ENCODE results near the gene INTS11.
"Not testable (repeated sequence)": the region's sequence is repeated elsewhere in the genome, so short reads cannot be mapped to it uniquely, and the experiment has no call there.

INTS11 gene

DNA sequence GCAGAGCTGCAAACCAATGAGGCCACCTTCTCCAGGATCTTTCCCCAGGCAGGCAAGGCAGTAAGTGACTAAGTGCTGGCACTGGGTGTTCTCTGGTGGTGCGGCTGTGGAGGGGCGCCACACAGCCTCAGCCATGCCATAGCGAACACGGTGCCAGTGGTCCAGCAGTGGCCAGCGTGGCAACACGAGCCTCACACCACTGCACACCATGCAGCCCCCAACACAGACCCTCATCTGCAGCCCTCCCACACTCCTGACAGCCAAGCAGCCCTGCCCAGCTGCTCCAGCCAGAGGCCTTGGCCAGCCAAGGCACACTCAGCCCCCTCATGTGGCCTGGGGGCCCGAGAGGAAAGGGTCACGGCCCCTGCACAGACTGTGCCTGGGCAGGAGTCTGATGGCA lies 3.0 kb downstream of the INTS11 start:
- Mint-ChIP-seq H3K4me1 (ENCODE audit: low read depth) (peaks cover 43% of the 10 kb centered on the region), H3K27me3 (no peaks in the 10 kb centered on the region), H3K27ac (no peak overlapping the region)

DNA sequence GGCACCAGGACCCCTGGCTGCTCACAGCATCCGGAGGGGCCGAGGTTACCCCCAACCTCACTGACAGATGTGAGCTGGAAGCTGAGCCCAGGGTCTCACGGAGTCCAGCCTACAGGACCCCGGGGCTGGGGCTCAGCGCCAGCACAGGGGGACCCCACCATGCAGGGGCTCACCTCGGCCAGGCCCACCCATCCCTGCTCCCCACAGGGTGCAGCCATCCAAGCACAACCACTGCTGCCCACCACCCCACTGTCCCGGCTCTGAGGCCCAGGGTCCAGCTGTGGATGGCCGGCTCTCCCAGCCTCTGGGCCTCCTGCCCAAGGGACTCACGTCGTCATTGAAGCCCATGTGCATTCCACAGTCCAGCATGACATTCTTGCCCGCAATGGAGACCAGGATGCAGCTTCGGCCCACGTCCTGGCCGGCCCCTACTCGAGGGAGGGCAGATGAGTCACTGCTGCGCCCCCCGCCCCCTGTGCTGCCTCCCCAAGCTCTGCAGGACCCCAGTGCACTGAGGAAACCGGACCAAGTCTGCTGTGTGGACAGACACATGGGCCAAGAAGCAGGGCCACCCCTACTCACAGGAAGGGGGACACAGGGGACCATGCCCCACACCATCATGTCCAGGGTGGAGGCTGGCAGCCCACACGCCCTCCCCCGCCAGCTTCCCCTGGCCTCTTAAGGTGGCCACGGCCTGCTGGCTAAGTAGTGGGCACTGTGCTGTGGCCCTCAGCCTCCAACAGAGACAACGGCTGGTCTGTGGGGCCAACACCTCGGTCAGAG lies 3.6 kb downstream of the INTS11 start:
- intact Hi-C loops (cut with micrococcal nuclease) = no loop called here
- H3K4me3 Mint-ChIP-seq = no peak overlapping the region

More for the DNA sequence above, 3.0 kb downstream of the INTS11 start:
- Mint-ChIP-seq H3K9me3 (no peaks in the 10 kb centered on the region), H3K4me3 (no peak overlapping the region), H3K36me3 (ENCODE audit: low read depth) (peaks cover 65% of the 10 kb centered on the region)
- intact Hi-C loops (cut with micrococcal nuclease) = no loop called here

DNA sequence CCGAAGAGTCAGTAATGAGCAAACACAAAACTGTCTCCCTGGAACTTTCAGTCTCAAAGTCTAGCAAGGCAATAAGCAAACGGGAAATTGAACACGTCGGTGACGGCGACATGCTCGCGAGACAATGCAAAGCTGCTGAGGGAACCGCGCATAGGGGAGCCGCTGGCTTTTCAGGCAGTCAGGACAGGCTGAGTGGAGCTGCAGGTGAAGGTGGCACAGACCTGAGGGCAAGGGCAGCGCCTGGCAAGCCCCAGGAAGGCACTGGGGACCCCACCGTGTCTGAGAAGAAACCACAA lies 4.9 kb downstream of the INTS11 start:
- intact Hi-C loops (cut with micrococcal nuclease) = no loop called here
- no peak overlapping the region for H3K4me3 Mint-ChIP-seq
- no peak overlapping the region for H3K27ac Mint-ChIP-seq
- peaks cover 79% of the 10 kb centered on the region for H3K36me3 Mint-ChIP-seq (ENCODE audit: low read depth)
- peaks cover 35% of the 10 kb centered on the region for H3K4me1 Mint-ChIP-seq (ENCODE audit: low read depth)
- H3K9me3 Mint-ChIP-seq = no peaks in the 10 kb centered on the region
- no peaks in the 10 kb centered on the region for H3K27me3 Mint-ChIP-seq

More for the DNA sequence above, 3.6 kb downstream of the INTS11 start:
- H3K36me3 Mint-ChIP-seq (ENCODE audit: low read depth) = peaks cover 68% of the 10 kb centered on the region
- no peaks in the 10 kb centered on the region for H3K27me3 Mint-ChIP-seq
- no peaks in the 10 kb centered on the region for H3K9me3 Mint-ChIP-seq
- peaks cover 37% of the 10 kb centered on the region for H3K4me1 Mint-ChIP-seq (ENCODE audit: low read depth)
- no peak overlapping the region for H3K27ac Mint-ChIP-seq

DNA sequence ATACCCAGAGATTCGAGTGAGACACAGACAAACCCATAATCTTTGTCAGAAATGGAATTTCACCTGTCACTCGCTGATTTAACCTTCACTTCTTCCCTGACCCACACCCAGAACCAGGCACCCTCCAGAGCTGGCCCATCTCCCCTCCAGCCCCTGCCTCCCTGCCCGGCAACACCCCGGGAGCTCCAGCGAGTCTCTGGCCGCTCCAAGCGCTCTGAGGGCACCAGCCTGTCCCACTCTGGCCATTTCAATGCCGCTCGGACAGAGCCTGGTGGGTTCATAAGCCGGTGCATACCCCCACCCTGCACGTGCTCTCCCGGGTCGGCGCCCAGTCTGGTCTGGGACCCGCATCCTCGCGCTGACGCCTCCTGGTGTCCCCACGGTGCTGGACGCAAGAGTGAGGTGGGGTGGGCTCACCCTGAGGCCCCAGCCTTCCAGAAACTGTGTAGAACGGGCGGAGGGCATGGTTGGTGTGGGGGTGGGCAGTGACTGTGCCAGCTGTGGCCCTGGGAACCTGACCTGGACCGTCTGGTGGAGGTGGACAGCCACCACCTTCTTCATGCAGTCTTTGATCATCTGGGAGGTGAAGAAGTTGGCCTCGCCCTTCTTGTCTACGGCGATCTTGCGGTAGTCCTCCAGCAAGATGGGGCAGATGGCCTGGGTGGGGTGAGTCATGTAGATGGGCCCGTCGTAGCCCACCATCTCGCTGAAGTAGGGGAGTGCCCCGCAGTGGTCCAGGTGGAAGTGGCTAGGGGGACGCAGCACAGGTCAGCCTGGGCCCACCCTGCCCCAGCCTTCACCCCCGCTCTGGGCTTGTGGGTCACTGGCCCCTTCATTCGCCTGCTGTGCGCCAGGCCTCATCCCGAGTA lies 5.4 kb downstream of the INTS11 start:
- Mint-ChIP-seq H3K4me1 (ENCODE audit: low read depth) (peaks cover 35% of the 10 kb centered on the region), H3K27me3 (no peaks in the 10 kb centered on the region), H3K4me3 (no peak overlapping the region), H3K9me3 (no peaks in the 10 kb centered on the region), H3K27ac (no peak overlapping the region), H3K36me3 (ENCODE audit: low read depth) (peaks cover 80% of the 10 kb centered on the region)
- intact Hi-C loops (cut with micrococcal nuclease) = no loop called here

DNA sequence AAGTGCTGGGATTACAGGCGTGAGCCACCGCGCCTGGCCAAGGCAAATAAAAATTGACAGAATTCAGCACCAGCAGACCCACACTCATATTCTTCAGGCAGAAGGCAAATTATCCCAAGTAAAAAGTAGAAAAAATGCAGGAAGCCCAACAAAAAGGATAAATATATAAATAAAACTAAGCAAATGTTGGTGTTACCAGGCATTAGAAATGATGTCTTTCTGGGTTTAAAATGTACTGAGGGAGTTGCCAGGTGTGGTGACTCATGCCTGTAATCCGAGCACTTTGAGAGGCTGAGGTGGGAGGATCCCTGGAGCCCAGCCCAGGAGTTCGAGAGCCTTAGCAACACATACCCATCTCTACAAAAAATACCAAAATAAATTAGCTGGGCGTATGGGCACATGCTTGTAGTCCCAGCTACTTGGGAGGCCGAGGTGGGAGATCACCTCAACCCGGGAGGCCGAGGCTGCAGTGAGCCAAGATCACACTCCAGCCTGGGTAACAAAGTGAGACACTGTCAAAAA lies 6.3 kb downstream of the INTS11 start:
- Mint-ChIP-seq H3K27me3 (no peaks in the 10 kb centered on the region), H3K9me3 (no peaks in the 10 kb centered on the region), H3K4me1 (ENCODE audit: low read depth) (peaks cover 29% of the 10 kb centered on the region), H3K36me3 (ENCODE audit: low read depth) (peaks cover 88% of the 10 kb centered on the region), H3K27ac (no peak overlapping the region), H3K4me3 (no peak overlapping the region)
- intact Hi-C loops (cut with micrococcal nuclease) = no loop called here

DNA sequence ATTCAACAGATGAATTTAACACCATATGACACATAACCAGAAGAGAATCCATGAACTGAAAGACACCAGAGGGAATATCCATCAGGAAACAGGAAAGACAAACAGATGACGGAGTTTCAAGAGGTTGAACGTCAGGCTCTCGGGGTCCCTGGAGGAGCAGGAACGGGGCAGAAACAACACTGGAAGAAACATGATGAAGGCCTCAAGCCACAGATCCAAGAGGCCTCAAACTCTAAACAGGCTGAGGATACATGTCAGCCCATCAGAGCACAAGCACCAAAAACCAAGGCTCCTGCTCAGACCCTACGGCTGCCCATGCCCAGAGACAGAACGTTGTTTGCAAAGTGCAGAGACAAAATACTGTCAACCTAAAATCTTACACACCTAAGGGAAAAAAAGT lies 7.0 kb downstream of the INTS11 start:
- H3K27ac Mint-ChIP-seq = peak overlapping the region; percentile 50
- H3K9me3 Mint-ChIP-seq = no peaks in the 10 kb centered on the region
- no peak overlapping the region for H3K4me3 Mint-ChIP-seq

DNA sequence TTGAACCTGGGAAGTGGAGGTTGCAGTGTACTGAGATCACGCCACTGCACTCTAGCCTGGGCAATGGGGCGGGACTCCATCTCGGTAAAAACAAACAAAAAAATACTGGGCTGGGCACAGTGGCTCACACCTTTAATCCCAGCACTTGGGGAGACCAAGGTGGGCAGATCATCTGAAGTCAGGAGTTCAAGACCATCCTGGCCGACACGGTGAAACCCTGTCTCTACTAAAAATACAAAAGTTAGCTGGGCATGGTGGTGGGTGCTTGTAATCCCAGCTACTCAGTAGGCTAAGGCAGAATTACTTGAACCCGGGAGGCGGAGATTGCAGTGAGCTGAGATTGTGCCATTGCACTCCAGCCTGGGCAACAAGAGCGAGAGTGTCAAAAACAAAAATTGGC lies 8.3 kb downstream of the INTS11 start:
- H3K4me1 Mint-ChIP-seq (ENCODE audit: low read depth) = peaks cover 11% of the 10 kb centered on the region
- H3K4me3 Mint-ChIP-seq; H3K27me3 Mint-ChIP-seq; H3K9me3 Mint-ChIP-seq; intact Hi-C loops (cut with micrococcal nuclease): not testable (repeated sequence)
- H3K36me3 Mint-ChIP-seq (ENCODE audit: low read depth) = peaks cover 96% of the 10 kb centered on the region
- H3K27ac Mint-ChIP-seq = peak overlapping the region; percentile 31

More for the DNA sequence above, 7.0 kb downstream of the INTS11 start:
- H3K4me1 Mint-ChIP-seq (ENCODE audit: low read depth) = peaks cover 21% of the 10 kb centered on the region
- intact Hi-C loops (cut with micrococcal nuclease) = no loop called here
- peaks cover 90% of the 10 kb centered on the region for H3K36me3 Mint-ChIP-seq (ENCODE audit: low read depth)
- H3K27me3 Mint-ChIP-seq = no peaks in the 10 kb centered on the region

DNA sequence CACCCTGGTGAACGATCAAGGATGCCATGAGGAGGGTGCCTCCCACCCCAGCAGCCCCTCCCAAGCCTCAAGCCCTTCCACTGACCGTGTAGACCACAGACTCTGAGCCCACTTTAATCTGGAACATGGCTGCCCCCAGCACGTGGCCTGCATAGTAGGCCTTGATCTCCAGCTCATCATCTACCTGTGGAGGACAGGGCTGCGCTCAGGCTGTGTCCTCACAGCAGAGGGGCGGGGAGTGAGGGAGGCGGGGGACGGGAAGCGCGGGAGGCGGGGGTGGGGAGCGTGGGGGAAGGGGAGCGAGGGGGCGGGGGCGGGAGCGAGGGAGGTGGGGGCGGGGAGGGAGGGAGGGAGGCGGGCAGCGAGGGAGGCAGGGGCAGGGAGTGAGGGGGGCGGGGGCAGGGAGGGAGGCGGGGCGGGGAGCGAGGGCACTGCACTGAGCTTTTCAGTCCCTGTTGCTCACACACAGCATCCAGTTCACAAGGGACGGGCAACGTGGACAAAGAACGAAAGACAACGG lies 9.0 kb downstream of the INTS11 start:
- no peak overlapping the region for H3K4me3 Mint-ChIP-seq

DNA sequence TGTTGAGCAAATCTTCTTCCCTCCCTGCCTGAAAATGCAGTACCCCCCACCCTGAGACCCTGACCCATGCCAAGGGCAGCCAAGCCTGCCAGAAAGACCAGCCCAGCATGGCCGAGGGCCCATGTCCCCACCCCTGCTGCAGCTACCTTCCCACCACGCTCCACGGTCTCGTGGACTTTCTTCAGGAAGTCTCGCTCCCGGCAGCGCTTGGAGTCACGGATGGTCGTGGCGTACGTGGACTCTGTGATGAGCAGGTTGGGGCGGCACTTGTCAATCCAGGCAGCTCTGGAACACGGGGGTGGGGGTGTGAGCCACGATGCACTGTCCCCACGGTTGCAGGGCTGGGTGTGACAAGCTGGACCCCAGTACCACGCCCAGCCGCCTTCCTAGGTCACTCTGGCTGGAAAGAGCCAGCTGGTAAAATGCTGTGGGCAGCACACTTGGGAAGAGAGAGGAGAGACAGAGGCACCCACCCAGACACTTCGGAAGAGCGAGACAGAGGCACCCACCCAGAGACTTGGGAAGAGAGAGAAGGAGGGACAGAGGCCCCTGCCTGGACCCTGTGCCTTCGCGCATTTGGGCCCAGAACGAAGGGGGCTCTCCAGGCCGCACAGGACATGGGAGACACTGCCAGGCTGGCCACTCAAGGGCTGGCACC lies 9.7 kb downstream of the INTS11 start:
- no peak overlapping the region for H3K4me3 Mint-ChIP-seq
- H3K27me3 Mint-ChIP-seq = no peaks in the 10 kb centered on the region
- H3K4me1 Mint-ChIP-seq (ENCODE audit: low read depth) = peaks cover 7% of the 10 kb centered on the region
- H3K36me3 Mint-ChIP-seq (ENCODE audit: low read depth) = peaks cover 97% of the 10 kb centered on the region
- intact Hi-C loops (cut with micrococcal nuclease) = no loop called here
- no peaks in the 10 kb centered on the region for H3K9me3 Mint-ChIP-seq
- H3K27ac Mint-ChIP-seq = no peak overlapping the region

More for the DNA sequence above, 9.0 kb downstream of the INTS11 start:
- intact Hi-C loops (cut with micrococcal nuclease) = no loop called here
- Mint-ChIP-seq H3K27ac (no peak overlapping the region), H3K27me3 (no peaks in the 10 kb centered on the region), H3K4me1 (ENCODE audit: low read depth) (peaks cover 5% of the 10 kb centered on the region), H3K36me3 (ENCODE audit: low read depth) (peaks cover 97% of the 10 kb centered on the region), H3K9me3 (no peaks in the 10 kb centered on the region)

DNA sequence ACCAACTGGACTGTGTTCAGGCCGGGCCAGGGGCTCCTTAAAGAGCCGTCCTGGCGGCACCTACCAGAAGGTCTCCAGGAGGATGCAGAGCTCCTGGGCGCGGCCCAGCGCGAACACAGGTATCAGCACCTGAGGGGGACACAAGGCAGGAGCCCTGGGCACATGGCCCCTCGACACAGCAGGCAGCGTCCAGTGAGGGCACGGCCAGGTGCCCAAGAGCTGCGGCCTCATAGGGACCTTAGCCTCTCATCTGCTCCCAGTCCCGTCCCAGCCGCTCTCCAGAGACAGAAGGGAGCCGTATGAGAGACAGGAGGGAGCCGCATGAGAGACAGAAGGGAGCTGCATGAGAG lies 10.2 kb downstream of the INTS11 start:
- Mint-ChIP-seq H3K9me3 (no peaks in the 10 kb centered on the region), H3K27ac (no peak overlapping the region), H3K27me3 (no peaks in the 10 kb centered on the region), H3K36me3 (ENCODE audit: low read depth) (peaks cover 97% of the 10 kb centered on the region), H3K4me1 (ENCODE audit: low read depth) (peaks cover 13% of the 10 kb centered on the region), H3K4me3 (no peak overlapping the region)
- intact Hi-C loops (cut with micrococcal nuclease) = no loop called here

DNA sequence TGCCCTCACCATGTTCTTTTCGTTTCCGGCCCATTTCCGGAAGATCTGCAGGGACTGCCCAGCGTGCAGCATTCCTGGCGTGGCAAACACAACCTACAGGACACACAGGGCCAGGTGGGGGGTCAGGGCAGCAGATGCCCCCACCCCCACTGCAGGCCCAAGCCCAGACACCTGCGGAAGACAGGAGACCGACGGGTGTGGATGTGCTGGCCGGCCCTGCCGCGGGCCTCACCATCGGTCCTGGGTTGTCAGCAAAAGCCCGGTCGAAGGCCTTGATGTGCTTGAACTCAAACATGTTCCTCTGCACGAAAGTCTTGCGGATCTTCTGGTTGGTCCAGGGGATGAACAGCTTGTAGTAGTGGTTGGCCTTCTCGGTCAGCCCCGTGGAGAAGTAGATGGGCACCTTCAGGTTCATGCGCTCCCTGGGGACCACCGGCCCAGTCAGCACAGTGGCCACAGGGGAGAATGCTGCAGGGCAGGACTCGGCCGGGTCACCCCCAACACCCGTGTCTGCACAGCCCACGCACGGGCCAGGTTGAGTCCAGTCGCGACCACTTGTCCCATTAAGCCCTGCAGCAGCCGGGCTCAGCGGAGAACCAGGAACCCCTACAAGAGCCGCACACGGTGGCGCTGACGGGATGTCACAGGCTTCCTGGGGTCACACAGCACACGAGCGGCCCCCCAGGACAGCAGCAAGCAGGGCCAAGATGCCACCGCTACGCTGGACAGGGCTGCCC lies 10.8 kb downstream of the INTS11 start:
- peaks cover 13% of the 10 kb centered on the region for H3K4me1 Mint-ChIP-seq (ENCODE audit: low read depth)
- H3K4me3 Mint-ChIP-seq = no peak overlapping the region
- no peaks in the 10 kb centered on the region for H3K27me3 Mint-ChIP-seq
- no peaks in the 10 kb centered on the region for H3K9me3 Mint-ChIP-seq
- intact Hi-C loops (cut with micrococcal nuclease) = no loop called here
- peaks cover 93% of the 10 kb centered on the region for H3K36me3 Mint-ChIP-seq (ENCODE audit: low read depth)
- no peak overlapping the region for H3K27ac Mint-ChIP-seq

DNA sequence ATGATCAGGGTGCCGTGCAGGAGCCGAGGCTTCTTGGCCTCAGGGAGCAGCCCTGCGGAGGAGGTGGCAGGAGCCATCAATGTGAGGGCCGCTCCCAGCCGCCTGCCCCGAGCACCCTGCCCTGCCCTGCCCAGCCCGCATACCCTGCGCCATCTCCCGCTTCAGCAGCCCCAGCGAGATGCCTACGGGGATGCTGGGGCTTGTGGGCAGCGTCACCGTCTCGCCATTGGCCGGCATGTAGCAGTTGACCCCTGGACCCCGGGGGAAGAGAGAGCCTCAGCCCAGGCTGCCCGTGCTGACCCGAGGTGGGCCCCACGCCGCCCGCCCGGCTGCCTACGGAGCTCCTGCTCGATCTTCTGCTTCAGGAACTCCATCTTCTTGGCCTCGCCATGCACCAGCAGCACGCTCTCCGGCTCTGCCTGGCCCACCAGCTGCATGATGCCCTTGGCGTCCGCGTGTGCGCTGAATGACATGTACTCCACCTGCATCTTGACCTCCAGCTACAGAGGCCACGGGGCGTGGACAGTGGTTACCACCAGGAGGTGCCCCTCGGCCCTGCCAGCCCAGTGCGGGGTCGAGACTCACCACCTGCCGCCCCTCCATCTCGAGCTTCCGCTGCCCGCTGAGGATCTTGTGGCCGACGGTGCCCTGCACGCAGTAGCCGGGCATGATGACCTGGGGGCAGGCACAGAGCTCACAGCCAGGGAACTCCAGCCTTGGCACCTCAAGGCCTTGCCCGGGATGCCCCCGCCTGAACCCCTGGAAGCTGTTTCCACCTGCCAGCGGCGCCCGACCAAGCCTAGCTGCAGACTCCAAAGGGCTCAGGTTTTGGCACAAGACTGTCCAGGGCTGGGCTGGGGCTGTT lies 11.8 kb downstream of the INTS11 start:
- Mint-ChIP-seq H3K36me3 (ENCODE audit: low read depth) (peaks cover 83% of the 10 kb centered on the region), H3K4me3 (no peak overlapping the region), H3K27me3 (no peaks in the 10 kb centered on the region), H3K9me3 (no peaks in the 10 kb centered on the region), H3K4me1 (ENCODE audit: low read depth) (peaks cover 13% of the 10 kb centered on the region), H3K27ac (no peak overlapping the region)
- intact Hi-C loops (cut with micrococcal nuclease) = no loop called here
